GM19351 (cell line): ENCODE measurements around the gene PLEKHH2.

Experiments
- ATAC-seq: cut with Tn5 transposase; IDR thresholded peaks from one replicate; pipeline ENCODE4 v1.9.1; 2021; ENCODE audit warnings: mild to moderate bottlenecking, moderate library complexity; ENCODE audit not compliant: unreplicated experiment

PLEKHH2 gene

DNA sequence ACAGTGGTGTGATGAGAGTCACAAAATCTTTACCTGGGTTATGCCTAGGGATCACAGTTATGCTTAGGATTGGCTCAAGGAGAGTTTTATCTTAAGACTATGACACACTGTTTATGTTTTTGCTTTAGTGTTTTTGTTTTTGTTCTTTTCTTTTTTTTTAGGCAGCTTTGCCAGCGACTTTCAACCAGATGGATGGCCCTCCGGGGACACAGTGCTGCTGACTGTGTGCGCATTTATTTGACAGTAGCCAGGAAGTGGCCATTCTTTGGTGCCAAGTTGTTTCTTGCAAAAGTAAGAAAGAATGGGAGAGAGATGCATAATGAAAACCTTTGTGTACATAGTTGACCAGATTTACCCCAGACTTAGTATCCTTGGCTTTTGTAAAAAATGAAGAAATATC is 121.7 kb downstream of the PLEKHH2 start:
- ATAC-seq: no peak

DNA sequence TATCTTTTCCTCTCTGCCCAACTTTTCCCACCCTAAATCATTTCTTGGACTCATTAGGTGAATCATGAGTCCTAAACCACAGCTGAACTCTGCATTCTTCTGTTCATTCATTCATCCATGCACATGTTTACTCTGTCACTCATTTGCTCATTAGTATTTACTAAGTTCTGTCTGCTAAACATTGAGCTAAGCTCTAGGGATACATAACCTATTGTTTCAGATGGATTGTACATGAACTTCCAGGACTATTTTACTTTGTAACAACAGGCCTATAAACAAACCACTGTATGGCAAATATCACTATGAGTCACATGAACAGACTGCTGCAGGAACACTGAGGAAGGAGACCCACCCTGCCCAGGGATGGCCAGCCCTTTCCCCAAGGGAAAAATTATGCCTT is 122.1 kb downstream of the PLEKHH2 start:
- no peak for ATAC-seq

DNA sequence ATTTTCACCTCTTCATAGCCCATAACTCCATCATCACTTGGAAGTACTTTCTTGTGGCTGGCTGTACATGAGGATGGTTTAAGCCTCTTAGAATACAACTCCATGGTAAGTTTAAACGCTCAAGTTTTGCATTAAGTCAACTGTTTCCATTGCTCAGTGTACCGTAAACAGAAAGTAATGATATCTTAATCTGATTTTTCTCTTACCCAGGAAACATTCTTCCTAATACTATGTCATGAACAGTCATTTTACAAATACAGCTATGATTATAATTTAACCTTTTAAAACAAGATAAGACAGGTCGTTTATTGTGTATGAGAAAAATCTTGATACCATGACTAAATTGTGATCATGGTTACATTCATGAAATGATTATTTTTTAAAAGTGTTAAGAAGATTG is 125.2 kb downstream of the PLEKHH2 start:
- ATAC-seq: no peak

DNA sequence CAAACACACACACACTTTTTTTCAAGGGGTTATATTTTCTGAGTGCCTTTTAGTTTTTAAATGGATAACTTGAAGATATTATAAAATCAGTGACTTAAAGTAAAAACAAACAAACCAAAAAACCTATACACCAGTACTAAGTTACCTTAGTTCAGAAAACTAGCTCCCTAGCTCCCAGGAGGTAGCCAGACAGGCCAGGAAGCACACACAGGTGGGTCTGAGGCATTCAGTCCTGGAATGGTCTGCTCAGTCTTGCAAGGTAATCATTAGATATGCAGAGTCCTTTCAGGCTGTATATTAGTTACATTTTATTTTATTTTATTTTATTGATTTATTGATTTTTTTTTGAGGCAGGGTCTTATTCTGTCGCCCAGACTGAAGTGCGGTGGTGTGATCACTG is 126.0 kb downstream of the PLEKHH2 start:
- no peak for ATAC-seq

DNA sequence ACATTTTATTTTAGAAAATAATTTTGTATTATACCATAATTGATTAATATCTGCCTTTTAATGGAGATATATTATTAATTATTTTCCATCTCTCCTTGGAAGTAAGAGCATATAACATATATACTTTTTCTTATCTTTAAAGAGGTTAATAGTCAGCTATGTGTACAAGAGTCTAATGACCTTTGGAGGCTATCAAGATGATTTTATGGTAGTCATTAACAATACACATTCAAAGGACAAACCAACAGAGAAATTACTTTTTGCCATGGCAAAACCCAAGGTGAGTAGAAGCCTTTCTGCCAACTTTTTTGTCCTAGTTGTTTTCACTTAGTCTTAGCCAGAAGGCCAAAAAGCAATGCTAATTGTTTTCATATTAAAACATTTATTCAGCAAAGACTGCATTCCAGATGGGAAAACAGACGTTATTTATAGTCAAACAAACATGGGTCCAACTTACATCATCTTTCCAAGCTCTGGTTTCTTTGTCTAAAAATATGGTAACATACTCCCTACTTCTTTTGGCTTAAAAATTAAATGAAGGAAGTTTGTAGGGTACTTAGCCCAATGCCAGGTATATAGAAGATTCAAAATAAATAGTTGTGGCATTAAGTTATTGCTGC is 127.1 kb downstream of the PLEKHH2 start:
- ATAC-seq: no peak

DNA sequence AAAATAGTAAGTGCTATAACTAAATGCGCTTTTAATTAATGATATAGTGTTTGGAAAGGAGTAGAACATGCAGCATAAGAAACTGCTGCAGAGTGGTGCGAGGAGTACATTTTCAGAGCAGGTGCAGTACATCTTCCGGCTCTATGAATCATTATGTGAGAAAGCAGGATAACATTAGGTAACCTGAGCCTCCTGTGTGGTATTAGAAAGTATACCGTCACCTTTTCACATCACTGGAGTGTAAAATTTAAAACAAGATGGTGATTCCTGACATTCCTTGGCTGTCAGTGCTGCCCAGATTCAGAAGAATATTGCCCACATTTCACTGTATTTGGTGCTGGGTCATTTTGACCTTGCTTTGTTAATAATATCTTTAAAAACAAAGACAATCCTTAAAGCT is 128.9 kb downstream of the PLEKHH2 start:
- no peak for ATAC-seq

DNA sequence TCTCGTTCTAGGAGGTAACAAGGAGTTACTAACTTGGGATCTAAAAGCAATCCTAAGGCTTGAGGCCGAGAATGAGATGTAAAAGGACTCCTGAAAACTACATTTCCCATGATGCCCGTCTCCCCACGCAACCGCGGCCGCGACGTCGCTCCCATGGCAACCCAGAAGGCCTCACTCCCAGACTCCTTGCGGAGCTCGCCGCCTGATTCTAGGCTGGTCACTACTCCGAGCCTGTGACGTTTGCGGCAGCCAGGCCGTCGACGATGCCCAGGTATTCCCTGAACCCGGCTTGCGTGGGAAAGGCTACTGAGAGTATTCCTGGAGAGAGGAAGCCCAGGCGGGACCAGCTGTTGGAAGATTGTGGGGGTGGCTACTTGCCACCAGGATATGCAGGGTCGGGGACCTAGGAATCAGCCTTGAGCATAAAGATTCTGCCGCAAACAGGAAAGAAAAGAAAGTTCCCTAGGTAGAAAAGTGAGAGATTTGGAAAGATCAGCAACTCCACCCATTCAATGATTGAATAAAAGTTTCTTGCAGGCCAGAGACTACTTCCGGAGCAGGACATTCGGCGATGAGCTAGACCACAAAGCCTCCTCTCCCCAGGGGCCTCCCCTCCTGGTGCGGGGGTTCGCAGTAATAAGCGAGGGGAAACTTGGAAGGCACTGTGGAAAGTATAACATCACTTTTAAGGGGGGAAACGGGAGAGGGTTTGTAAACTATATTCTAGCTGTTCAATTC is 137.0 kb downstream of the PLEKHH2 start, which contains the start of gene DYNC2LI1:
TSS of gene DYNC2LI1 (plus strand) at position 164 of the 738 bp plus-strand sequence. CDS start at position 264, 100 bp downstream.
- ATAC-seq: peak; percentile 99

DNA sequence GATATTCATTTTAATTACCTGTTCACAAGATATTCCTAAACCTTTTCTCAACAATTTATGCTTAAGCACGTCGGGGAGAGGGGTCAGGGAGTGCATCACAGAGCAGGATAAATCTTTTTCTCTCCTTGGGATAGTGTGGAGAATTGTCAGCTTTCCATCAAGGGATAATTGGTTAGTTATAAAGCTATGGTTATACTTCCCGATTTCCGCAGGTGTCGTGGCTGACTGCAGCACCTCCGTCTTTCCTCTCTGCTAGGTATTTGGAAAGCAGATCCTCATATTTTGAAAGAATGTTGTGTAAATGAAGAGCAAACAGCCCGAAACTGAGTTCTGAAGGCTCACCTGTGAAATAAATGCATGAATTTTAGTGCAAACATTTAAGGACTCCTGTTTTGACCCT is 137.6 kb downstream of the PLEKHH2 start:
- ATAC-seq: no peak

DNA sequence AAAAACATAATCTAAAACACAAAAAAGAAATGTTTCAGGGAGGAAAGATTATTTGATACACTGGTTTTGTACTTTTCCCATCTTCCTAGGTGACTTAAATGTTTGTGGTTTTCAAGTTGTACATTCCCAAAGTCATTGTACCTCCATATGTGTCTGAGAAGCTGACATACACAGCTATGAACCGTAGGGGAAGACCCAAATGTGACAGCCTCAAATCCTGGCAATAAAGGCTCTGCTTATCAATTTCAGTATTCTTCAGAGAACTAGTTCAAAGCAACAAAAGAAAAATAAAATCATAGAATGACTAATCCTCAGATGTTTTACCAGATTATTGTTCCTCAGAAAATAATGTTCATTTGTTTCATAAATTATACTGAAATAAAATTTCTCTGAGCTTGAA is 139.3 kb downstream of the PLEKHH2 start:
- no peak for ATAC-seq

DNA sequence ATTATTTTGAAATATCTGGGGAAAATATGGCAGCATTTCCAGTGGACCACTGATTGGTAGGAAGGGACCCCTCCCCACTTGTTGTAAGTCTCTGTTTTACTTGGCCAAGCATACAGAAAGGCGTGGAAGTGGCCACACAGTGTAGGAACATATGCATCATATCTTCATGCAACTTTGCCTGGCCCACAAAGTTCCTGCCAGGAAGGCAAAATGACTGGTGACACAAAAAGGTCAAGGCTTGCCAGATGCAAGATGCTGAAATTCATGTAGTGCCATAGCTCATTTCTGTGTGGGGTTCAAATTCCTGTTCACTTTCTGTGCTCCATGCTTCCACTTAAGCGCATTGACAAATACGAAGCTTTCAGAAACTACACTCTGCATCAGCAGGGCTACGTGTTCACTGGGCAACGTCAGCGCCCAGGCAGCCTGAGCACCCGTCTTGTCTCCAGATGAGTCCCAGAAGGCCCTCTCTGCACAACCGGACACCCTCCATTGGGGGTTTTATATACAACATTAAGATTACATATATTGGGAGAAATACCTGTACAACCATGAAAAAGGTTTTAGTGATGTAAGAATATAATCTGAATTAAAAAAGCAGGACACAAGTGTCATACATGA is 140.4 kb downstream of the PLEKHH2 start:
- no peak for ATAC-seq

DNA sequence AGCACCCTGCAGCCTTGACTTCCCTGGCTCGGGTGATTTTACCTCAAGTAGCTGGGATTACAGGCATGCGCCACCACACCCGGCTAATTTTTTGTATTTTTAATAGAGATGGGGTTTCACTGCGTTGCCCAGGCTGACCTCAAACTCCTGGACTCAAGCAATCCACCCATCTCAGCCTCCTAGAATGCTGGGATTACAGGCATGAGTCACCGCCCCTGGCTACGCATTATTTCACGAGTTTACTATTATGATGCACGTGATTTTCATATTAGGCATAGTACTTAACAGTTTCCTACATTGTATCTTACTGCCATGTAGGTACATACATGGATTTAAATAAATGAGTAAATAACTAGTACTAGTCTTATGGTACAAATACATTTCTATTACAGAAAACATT is 141.2 kb downstream of the PLEKHH2 start:
- ATAC-seq: no peak

DNA sequence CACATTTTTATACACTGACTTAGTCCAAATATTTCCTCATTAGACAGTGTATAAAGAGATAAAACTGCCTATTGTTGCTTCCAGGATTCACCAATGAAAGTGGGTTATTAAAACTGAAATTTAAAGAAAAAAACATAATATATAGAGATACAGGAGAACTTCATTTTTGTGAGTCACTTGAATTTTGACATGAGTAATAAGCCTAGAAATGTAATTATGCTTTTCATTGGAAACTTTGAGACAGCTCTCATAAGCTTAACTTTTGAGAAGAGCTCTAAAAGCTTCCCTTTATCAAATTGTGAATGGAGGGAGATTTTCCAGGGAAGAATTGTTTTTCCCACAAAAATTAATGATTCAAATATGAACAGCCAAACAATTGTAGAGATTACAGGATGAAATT is 150.8 kb downstream of the PLEKHH2 start:
- ATAC-seq: no peak

DNA sequence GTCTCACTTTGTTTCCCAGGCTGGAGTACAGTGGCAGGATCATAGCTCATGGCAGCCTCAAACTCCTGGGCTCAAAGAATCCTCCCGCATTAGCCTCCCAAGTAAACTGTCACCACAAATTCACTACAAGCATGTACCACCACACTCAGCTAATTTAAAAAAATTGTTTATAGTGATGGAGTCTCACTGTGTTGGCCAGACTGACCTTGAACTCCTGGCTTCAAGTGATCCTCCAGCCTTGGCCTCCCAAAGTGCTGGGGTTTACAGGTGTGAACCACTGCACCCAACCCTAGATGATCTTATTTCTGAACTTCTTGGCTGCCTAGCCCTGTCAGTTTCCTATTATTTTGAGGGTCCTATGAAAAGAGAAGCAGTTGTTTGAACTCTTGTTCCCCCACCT is 151.6 kb downstream of the PLEKHH2 start:
- no peak for ATAC-seq

DNA sequence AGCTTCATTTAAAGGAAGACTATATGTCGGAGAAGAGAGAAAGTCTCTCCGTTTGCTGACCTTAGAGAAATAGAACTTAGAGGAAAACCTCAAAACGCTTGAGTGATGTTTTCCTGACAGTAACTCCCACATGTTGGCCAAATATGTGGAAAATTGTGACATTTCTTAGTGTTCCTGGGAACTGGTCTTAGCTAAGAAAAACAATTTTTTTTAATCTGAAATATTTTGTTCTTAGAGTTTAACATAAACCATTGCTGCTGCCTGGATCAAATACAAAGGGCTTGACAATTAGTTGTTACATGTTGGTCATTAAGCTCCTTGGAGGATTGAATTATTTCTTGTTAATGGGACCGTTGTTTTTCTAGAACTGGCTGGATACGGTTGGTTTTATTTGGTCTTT is 153.1 kb downstream of the PLEKHH2 start:
- ATAC-seq: no peak

DNA sequence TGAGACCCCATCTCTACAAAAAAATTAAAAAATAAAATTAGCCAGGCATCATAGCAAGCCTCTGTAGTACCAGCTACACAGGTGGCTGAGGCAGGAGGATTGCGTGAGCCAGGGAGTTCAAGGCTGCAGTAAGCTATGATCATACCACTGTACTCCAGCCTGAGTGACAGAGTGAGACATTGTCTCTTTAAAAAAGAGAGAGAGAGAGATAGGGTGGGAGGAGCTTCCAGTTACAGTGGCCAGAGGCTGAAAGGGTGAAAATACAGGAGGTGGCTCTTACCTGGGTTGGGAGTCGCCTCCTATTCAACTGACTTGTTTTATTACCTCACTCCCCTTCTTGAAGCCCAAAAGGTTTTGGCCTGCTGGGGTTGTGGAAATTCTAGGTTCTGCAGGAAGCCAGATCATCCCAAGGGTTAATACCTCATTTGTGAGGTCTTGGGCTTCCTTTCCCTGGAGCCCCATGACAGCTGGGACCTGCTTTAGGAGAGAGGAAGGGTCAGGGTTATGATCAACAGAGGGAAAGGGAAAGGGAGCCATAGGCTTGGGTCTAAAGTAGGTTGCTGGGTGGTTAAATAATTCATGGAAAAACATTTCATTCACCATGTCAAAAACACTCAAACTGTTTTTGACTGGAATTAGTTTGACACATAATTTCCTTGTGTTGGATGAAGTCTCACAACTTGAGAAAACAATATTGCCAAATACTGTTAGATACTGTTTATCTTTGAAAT is 154.1 kb downstream of the PLEKHH2 start:
- no peak for ATAC-seq

DNA sequence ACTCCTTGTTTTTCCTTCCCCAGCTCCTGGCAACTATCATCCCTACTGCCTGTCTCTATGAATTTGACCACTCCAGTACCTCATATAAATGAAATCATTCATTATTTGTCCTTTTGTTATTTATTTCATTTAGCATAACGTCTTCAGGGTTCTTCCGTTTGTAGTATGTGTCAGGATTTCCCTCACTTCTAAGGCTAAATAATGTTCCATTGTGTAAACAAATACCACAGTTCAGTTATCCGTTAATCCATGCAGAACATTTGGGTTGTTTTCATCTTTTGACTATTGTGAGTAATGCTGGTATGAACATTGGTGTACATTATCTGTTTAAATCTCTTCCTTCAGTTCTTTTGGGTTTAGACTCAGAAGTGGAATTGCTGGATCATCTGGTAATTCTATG is 155.6 kb downstream of the PLEKHH2 start:
- ATAC-seq: no peak

DNA sequence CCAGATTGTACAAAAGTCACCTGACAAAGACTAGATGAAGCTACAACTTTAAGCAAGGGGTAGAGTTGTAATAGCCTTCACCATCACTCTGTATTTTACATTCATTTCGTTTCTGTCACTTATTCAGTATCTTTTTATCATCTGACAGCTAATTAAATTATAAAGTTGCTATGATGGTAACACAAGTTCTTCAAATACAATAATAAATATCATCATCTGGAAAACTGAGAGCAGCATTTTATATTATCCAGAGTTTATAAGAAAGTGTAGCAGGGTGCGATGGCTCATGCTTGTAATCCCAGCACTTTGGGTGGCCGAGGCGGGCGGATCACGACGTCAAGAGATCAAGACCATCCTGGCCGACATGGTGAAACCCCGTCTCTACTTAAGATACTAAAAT is 157.9 kb downstream of the PLEKHH2 start:
- no peak for ATAC-seq

DNA sequence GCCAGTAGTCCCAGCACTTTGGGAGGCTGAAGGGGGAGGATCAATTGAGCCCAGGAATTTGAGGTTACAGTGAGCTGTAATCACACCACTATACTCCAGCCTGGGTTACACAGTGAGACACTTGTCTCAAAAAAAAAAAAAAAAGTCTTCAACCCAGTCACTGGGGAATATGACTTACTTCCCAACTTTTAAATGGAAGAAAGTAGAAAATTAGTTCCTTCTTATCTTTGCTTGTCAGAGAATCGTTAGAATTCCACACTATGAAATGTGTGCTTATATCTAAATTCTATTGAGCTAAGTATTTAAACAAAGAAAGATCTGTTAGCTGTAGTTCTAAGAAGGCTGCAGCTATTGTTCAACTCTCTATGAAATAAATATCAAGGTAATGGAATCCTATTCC is 159.1 kb downstream of the PLEKHH2 start:
- no peak for ATAC-seq

DNA sequence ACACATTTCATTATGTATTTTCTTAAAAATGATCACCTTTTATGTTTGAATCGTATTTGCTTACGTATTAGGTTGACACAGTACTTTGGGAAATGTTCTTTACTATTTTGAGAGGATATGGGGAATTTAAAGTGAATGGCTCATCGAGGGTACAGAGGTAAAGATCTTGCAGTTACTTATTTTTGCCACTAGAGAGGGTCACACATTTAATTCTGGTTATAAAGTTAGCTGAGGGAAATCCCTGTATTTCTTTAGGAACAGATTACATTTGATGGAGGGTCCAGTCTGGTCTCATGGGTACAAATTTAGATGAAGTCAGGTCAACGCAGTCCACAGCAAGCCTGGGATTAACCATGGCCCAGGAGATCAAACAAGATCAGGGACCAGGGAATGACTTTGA is 161.2 kb downstream of the PLEKHH2 start:
- ATAC-seq: no peak

DNA sequence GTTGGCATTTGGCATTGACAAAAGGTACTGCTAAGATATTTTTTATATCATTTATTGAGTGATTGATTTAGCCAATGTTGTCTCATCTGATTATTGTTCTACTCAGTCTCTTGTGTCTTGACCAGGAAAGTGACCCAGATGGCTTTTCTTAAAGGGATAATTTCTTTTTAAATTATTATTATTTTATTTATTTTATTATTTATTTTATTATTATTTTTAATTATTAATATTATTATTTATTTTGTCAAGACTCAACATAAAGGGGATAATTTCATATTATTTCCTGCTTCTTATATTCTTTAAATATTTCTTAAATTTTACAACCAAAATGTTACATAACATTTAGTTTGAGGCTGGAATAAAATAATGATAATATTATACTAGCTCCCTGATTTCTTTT is 163.8 kb downstream of the PLEKHH2 start:
- no peak for ATAC-seq

DNA sequence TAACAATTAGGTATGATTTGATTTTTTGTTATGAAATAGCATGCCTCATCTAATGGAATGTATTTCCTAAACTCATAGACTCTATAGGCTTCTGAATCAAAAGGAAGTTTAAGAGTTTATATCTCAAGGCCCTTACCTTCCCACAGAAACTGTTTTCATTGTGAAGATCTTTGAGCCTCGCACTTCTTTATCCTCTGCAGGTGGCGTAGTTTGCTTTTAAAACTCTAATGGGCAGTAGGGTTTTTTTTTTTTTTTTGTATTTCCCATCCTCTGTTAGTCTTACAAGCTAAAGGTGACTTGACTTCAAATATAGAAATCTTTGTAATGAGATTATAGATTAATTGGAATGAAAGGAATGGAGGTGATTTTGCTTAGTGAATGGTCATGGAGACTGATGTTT is 165.1 kb downstream of the PLEKHH2 start:
- no peak for ATAC-seq

DNA sequence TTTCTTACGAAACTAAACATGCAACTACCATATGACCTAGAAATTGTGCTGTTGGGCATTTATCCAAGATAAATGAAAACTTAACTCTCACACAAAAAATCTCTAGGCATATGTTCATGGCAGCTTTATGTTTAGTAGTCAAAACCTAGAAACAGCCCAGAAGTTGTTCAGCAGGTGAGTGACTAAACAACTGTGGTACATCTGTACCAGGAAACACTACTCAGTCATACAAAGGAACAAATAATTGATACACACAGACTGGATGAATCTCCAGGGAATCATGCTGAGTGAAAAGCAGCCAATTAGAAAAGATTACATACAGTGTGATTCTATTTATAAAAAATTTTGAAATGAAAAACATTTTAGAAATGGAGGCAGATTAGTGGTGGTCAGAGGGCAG is 166.1 kb downstream of the PLEKHH2 start:
- ATAC-seq: no peak
